Stimulated activated naive CD4-positive, alpha-beta T cell (primary cell): ENCODE data around the gene RABIF.
"Not testable (repeated sequence)": the region's sequence is repeated elsewhere in the genome, so short reads cannot be mapped to it uniquely, and the experiment has no call there.

Source experiments
- DNase-seq, 6 experiments: peaks; one replicate each; lab custom pipeline; 2025; lab: John Stamatoyannopoulos, UW

RABIF gene

DNA sequence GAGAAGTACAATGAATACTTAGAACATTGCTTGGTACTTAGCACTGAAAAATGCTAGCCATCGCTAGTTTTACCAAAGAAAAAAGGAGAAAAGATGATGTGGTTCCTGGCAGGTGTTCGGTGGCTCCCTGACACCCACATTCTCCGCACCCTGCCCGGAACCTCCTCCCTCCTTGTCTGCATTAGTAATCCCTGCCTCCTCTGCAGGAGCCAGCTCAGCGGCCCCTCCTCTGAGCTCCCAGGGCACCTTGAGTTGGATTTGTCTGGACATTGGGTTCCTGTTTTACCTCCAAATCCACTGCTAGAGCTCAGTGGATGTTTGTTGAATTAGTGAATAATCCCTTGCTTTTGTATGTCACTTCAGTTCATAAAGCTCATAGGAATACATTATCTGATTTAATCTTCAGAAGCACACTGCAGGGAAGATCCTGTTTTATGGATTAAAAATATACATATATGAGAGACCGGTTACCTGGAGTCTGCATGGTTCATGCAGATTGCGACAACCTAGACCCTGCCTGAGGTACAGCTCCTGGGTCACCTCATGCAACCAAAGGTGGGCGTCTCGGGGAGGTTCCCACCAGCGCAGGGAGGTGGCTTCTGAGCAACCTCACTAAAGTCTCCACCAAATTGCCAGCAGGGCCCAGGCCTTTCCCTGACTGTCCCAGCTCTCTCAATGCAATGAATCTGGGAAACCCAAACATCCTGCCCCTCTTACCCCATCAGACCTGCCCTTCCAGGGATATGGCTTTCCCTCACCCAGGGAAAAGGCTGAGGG is 54.0 kb downstream of the RABIF start:
- no peak for DNase-seq

DNA sequence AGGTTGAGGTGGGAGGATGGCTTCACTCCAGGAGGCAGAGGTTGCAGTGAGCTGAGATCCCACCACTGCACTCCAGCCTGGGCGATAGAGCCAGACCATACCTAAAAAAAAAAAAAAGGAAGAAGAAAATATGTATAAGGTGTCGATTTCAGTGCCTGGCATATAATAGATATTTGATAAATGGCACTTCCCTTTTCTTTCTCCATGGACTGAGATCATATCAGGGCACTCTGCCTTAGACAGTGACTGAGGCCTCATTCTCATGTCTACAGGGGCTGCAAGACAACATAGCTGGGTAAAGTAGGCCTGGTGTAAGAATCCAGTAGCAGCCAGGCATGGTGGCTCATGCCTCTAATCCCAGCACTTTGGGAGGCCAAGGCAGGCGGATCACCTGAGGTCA is 57.0 kb downstream of the RABIF start:
- DNase-seq = no peak

- not testable (repeated sequence) for DNase-seq
These were observed 59.7 kb downstream of the RABIF start for GRCh38 chr1:202829223-202829622.
